Neural cell (in vitro differentiated cells): ENCODE results near the gene C6orf132. TPM values are rescaled to one million over a fixed set of nuclear protein-coding genes. Genes with fewer than 3 reads are reported as not detected.

ENCODE experiments used
- H2AFZ ChIP-seq: fragments of 200-600, 300-800 bp; sonication (generic), shearing (Covaris generic); 2 replicates; pipeline ENCODE4 v1.6.0; 2014; ENCODE audit warnings: low read depth, mild to moderate bottlenecking, antibody characterized with exemption, low read length, moderate library complexity
- H3F3A ChIP-seq: fragments of 200-600 bp; shearing (Covaris generic); 2 replicates; pipeline ENCODE4 v1.6.1; 2016; ENCODE audit warnings: mild to moderate bottlenecking, moderate library complexity, mixed read lengths, antibody characterized with exemption, low read length; ENCODE audit not compliant: insufficient read depth, poor library complexity, severe bottlenecking
- H3K27ac ChIP-seq: fragments of 200-600, 300-800 bp; sonication (generic), shearing (Covaris generic); 2 replicates; pipeline ENCODE4 v1.5.1; 2014; ENCODE audit warnings: mild to moderate bottlenecking, low read length, moderate library complexity
- H3K27me3 ChIP-seq: fragments of 300-800, 200-600 bp; sonication (generic), shearing (Covaris generic); 2 replicates; pipeline ENCODE4 v1.6.0; 2014; ENCODE audit warnings: mild to moderate bottlenecking, low read depth, low read length, moderate library complexity; ENCODE audit not compliant: insufficient read depth
- H3K36me3 ChIP-seq: fragments of 300-800, 200-600 bp; sonication (generic), shearing (Covaris generic); 2 replicates; pipeline ENCODE4 v1.5.1; 2014; ENCODE audit warnings: mild to moderate bottlenecking, antibody characterized with exemption, low read length, moderate library complexity; ENCODE audit not compliant: insufficient read depth
- H3K4me2 ChIP-seq: fragments of 300-800, 200-600 bp; sonication (generic), shearing (Covaris generic); 2 replicates; pipeline ENCODE4 v1.6.0; 2014; ENCODE audit warnings: mild to moderate bottlenecking, low read length
- H3K4me3 ChIP-seq: fragments of 300-800, 200-600 bp; sonication (generic), shearing (Covaris generic); 2 replicates; pipeline ENCODE4 v1.5.1; 2014; ENCODE audit warnings: mild to moderate bottlenecking, low read length, moderate library complexity
- H3K79me2 ChIP-seq: fragments of 200-600 bp; shearing (Covaris generic); replicated peaks from 2 replicates; pipeline ENCODE4 v1.6.0; 2014; ENCODE audit warnings: mild to moderate bottlenecking, low read length, moderate library complexity; ENCODE audit not compliant: insufficient read depth
- H3K9ac ChIP-seq: fragments of 300-800, 200-600 bp; sonication (generic), shearing (Covaris generic); 2 replicates; pipeline ENCODE4 v1.6.1; 2016; ENCODE audit warnings: mild to moderate bottlenecking, low read length, mixed read lengths
- H3K9me2 ChIP-seq: fragments of 200-600 bp; shearing (Covaris generic); 2 replicates; pipeline ENCODE4 v1.6.1; 2016; ENCODE audit warnings: mild to moderate bottlenecking, low read length, mixed read lengths; ENCODE audit not compliant: insufficient read depth
- H3K9me3 ChIP-seq: fragments of 200-600, 300-800 bp; sonication (generic), shearing (Covaris generic); 2 replicates; pipeline ENCODE4 v1.6.1; 2016; ENCODE audit warnings: mild to moderate bottlenecking, mixed run types, low read length, moderate library complexity, mixed read lengths
- H4K20me1 ChIP-seq: fragments of 200-600 bp; shearing (Covaris generic); 2 replicates; pipeline ENCODE4 v1.6.1; 2016; ENCODE audit warnings: mild to moderate bottlenecking, mixed run types; ENCODE audit not compliant: insufficient read depth
- EP300 ChIP-seq: fragments of 450-650 bp; conservative IDR thresholded peaks from 2 replicates; pipeline ENCODE4 v1.6.1; 2014; ENCODE audit warnings: antibody characterized with exemption, mild to moderate bottlenecking, moderate library complexity; ENCODE audit not compliant: poor library complexity, severe bottlenecking
- EZH2 ChIP-seq: fragments of 200-600, 300-800 bp; shearing (Covaris generic), sonication (generic); IDR thresholded peaks from 2 replicates; pipeline ENCODE4 v1.6.1; 2014; ENCODE audit warnings: antibody characterized with exemption, low read length, borderline replicate concordance, mild to moderate bottlenecking; ENCODE audit not compliant: insufficient read depth, poor library complexity, severe bottlenecking
- MXI1 ChIP-seq: fragments of 450-650 bp; conservative IDR thresholded peaks from 2 replicates; pipeline ENCODE4 v1.6.1; 2014; ENCODE audit warnings: antibody characterized with exemption, mild to moderate bottlenecking; ENCODE audit not compliant: poor library complexity, severe bottlenecking
- POLR2AphosphoS5 ChIP-seq: IDR thresholded peaks from 2 replicates; pipeline ENCODE4 v1.6.1; 2012
- RAD21 ChIP-seq: fragments of 450-650 bp; conservative IDR thresholded peaks from 2 replicates; pipeline ENCODE4 v1.6.1; 2014; ENCODE audit warnings: antibody characterized with exemption, mild to moderate bottlenecking, moderate library complexity
- SMC3 ChIP-seq: fragments of 450-650 bp; conservative IDR thresholded peaks from 2 replicates; pipeline ENCODE4 v1.6.1; 2014; ENCODE audit warnings: antibody characterized with exemption, mild to moderate bottlenecking, moderate library complexity; ENCODE audit not compliant: poor library complexity
- TAF1 ChIP-seq: IDR thresholded peaks from 2 replicates; pipeline ENCODE4 v1.6.1; 2012; ENCODE audit warnings: low read depth
- polyA plus RNA-seq: library from polyadenylated mRNA; depleted of rRNA; stranded (reverse); fragments of >200 nt; gene quantifications from 2 replicates; pipeline ENCODE4 v1.2.3, GENCODE V29; 2014
- TF ChIP-seq, protein P1 (sequence below): fragments of 450-650 bp; IDR thresholded peaks from 2 replicates; pipeline ENCODE4 v1.5.1; 2014; ENCODE audit warnings: antibody characterized with exemption, mild to moderate bottlenecking, moderate library complexity; ENCODE audit not compliant: poor library complexity, severe bottlenecking
- TF ChIP-seq, protein P2 (sequence below): IDR thresholded peaks from 2 replicates; pipeline ENCODE4 v1.6.1; 2012; ENCODE audit warnings: borderline replicate concordance

Gene C6orf132
- polyA plus RNA-seq, 1 donor from 2014 or later = not detected

DNA sequence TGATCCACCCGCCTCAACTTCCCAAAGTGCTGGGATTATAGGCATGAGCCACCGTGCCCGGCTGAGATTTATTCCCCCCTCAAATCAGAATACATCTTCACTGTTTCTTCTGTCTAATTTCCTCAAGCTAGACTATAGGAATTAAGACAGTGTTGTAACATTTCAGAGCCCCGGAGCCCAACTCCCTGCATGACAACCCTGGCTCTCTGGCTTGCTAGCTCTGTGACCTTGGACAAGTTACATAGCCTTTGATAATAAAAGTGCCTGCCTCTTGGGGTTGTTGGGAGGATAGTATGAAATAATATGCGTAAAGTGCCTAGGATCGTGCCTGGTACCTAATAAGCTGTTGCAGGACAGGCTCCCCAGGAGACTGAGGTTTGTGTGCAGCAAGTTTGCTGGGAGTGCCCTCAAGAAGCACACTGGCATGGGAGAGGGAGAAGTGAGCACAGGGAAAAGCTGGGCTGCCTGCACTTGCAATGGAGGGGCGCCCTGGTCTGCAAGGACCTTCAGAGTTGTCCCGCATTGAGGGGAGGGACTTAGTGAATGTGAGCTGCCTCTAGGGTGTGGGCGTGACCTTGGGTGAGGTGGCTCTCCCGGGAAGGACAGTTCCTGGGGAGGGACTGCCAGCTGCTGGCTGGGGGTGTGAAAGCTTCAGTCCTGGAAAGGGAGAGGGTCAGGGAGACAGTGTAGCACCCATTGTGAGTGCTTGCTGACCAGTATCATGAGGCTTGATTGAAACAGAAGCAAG, 48.7 kb downstream of the C6orf132 start:
- Histone ChIP-seq H3K9me3 (no peaks in the 10 kb centered on the region), H3K27ac (no peak overlapping the region), H3K79me2 (no peaks in the 10 kb centered on the region), H3K27me3 (no peaks in the 10 kb centered on the region), H2AFZ (no peak overlapping the region), H3K9ac (no peak overlapping the region), H3K4me2 (no peak overlapping the region), H4K20me1 (no peaks in the 10 kb centered on the region), H3K36me3 (no peaks in the 10 kb centered on the region), H3K9me2 (no peaks in the 10 kb centered on the region), H3F3A (no peaks in the 10 kb centered on the region), H3K4me3 (no peak overlapping the region)
- TF ChIP-seq POLR2AphosphoS5 (no peak), TAF1 (no peak), RAD21 (no peak), SMC3 (no peak), EP300 (no peak), MXI1 (no peak), EZH2 (no peak)
- TF ChIP-seq, protein P1, sequence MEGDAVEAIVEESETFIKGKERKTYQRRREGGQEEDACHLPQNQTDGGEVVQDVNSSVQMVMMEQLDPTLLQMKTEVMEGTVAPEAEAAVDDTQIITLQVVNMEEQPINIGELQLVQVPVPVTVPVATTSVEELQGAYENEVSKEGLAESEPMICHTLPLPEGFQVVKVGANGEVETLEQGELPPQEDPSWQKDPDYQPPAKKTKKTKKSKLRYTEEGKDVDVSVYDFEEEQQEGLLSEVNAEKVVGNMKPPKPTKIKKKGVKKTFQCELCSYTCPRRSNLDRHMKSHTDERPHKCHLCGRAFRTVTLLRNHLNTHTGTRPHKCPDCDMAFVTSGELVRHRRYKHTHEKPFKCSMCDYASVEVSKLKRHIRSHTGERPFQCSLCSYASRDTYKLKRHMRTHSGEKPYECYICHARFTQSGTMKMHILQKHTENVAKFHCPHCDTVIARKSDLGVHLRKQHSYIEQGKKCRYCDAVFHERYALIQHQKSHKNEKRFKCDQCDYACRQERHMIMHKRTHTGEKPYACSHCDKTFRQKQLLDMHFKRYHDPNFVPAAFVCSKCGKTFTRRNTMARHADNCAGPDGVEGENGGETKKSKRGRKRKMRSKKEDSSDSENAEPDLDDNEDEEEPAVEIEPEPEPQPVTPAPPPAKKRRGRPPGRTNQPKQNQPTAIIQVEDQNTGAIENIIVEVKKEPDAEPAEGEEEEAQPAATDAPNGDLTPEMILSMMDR = no peak
- TF ChIP-seq, protein P2, sequence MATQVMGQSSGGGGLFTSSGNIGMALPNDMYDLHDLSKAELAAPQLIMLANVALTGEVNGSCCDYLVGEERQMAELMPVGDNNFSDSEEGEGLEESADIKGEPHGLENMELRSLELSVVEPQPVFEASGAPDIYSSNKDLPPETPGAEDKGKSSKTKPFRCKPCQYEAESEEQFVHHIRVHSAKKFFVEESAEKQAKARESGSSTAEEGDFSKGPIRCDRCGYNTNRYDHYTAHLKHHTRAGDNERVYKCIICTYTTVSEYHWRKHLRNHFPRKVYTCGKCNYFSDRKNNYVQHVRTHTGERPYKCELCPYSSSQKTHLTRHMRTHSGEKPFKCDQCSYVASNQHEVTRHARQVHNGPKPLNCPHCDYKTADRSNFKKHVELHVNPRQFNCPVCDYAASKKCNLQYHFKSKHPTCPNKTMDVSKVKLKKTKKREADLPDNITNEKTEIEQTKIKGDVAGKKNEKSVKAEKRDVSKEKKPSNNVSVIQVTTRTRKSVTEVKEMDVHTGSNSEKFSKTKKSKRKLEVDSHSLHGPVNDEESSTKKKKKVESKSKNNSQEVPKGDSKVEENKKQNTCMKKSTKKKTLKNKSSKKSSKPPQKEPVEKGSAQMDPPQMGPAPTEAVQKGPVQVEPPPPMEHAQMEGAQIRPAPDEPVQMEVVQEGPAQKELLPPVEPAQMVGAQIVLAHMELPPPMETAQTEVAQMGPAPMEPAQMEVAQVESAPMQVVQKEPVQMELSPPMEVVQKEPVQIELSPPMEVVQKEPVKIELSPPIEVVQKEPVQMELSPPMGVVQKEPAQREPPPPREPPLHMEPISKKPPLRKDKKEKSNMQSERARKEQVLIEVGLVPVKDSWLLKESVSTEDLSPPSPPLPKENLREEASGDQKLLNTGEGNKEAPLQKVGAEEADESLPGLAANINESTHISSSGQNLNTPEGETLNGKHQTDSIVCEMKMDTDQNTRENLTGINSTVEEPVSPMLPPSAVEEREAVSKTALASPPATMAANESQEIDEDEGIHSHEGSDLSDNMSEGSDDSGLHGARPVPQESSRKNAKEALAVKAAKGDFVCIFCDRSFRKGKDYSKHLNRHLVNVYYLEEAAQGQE = no peak

DNA sequence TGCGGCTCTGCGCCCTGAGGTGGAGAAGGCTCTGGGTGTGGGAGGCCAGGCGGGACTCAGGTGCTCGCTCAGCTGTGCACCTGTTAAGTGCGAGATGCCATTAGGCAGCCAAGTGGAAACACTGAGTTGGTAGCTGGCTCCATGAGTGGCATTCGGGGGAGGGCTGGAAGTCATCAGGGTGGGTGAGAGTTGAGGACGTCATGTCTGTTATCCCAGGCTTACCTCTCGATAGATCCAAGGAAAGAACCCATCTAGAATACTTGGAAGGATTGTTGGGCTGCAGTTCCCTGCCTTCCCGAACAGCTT, 50.7 kb downstream of the C6orf132 start:
- Histone ChIP-seq H3K27ac (no peak overlapping the region), H3K4me3 (no peak overlapping the region), H3K27me3 (no peaks in the 10 kb centered on the region), H3K9me3 (no peaks in the 10 kb centered on the region), H3K9me2 (no peaks in the 10 kb centered on the region), H3F3A (no peaks in the 10 kb centered on the region), H2AFZ (no peak overlapping the region), H3K9ac (no peak overlapping the region), H3K79me2 (no peaks in the 10 kb centered on the region), H3K4me2 (no peak overlapping the region), H3K36me3 (no peaks in the 10 kb centered on the region), H4K20me1 (no peaks in the 10 kb centered on the region)
- TF ChIP-seq POLR2AphosphoS5 = no peak
- TF ChIP-seq, protein P1 = no peak
- TF ChIP-seq TAF1 = no peak
- no peak for TF ChIP-seq EP300
- TF ChIP-seq, protein P2 = no peak
- no peak for TF ChIP-seq RAD21
- no peak for TF ChIP-seq EZH2
- no peak for TF ChIP-seq MXI1
- no peak for TF ChIP-seq SMC3
